PC-3 (cell line): ENCODE measurements around the gene SAPCD2. TPM values are rescaled to one million over a fixed set of nuclear protein-coding genes. Genes with fewer than 3 reads are reported as not detected.

Experiments used
- ATAC-seq: fragments of 200-7000 bp; cut with Tn5 transposase; 2 replicates; pipeline ENCODE4 v1.9.1; 2020; ENCODE audit warnings: mild to moderate bottlenecking, moderate library complexity
- BruUV-seq: library from RNA; stranded (reverse); fragments of 400-500 nt; replicated peaks from 2 replicates; lab custom pipeline; 2021; lab: Mats Ljungman, UMichigan
- CTCF ChIA-PET: fragments of 300-600 bp; sonication (Branson Sonifier 250); formaldehyde crosslinking; loops from one replicate; lab custom pipeline; 2022; ENCODE audit warnings: antibody characterized with exemption; lab: Charles Lee
- POLR2A ChIA-PET: fragments of 300-600 bp; sonication (Branson Sonifier 250); formaldehyde crosslinking; loops from one replicate; lab custom pipeline; 2022; ENCODE audit warnings: antibody characterized with exemption; ENCODE audit not compliant: unreplicated experiment; lab: Charles Lee
- DNase-seq: peaks from one replicate; pipeline ENCODE4 v3.0.0-alpha.2; 2015
- H2AFZ ChIP-seq: fragments of 300-600 bp; sonication (generic); 2 replicates; pipeline ENCODE4 v1.6.0; 2016; ENCODE audit warnings: antibody characterized with exemption, low read length
- H3F3A ChIP-seq: fragments of 300-600 bp; sonication (generic); one replicate; pipeline ENCODE4 v1.6.0; 2017; ENCODE audit warnings: antibody characterized with exemption, low read length, control low read depth, mild to moderate bottlenecking; ENCODE audit not compliant: unreplicated experiment
- H3K27ac ChIP-seq: fragments of 300-600 bp; sonication (generic); 2 replicates; pipeline ENCODE4 v1.5.1; 2016; ENCODE audit warnings: mild to moderate bottlenecking, low read length
- H3K27me3 ChIP-seq: fragments of 300-600 bp; sonication (generic); 2 replicates; pipeline ENCODE4 v1.6.1; 2016; ENCODE audit warnings: low read length, mixed read lengths
- H3K36me3 ChIP-seq: fragments of 300-600 bp; sonication (generic); 2 replicates; pipeline ENCODE4 v1.6.1; 2016; ENCODE audit warnings: low read depth, mixed run types, low read length, mixed read lengths
- H3K4me1 ChIP-seq: fragments of 300-600 bp; sonication (generic); 2 replicates; pipeline ENCODE4 v1.5.1; 2016; ENCODE audit warnings: low read length; ENCODE audit not compliant: insufficient read depth
- H3K4me2 ChIP-seq: fragments of 300-600 bp; sonication (generic); 2 replicates; pipeline ENCODE4 v1.6.0; 2016; ENCODE audit warnings: low read length
- H3K4me3 ChIP-seq: fragments of 300-600 bp; sonication (generic); 2 replicates; pipeline ENCODE4 v1.5.1; 2016; ENCODE audit warnings: mild to moderate bottlenecking, low read length, mixed read lengths
- H3K79me2 ChIP-seq: fragments of 300-600 bp; sonication (generic); 2 replicates; pipeline ENCODE4 v1.6.1; 2017; ENCODE audit warnings: low read length, mixed read lengths
- H3K9ac ChIP-seq: fragments of 300-600 bp; sonication (generic); 2 replicates; pipeline ENCODE4 v1.6.0; 2016; ENCODE audit warnings: mild to moderate bottlenecking, low read length
- H3K9me2 ChIP-seq: fragments of 300-600 bp; sonication (generic); replicated peaks from 2 replicates; pipeline ENCODE4 v1.6.1; 2016; ENCODE audit warnings: mixed run types, low read length, mixed read lengths
- H3K9me3 ChIP-seq: fragments of 300-600 bp; sonication (generic); 2 replicates; pipeline ENCODE4 v1.6.1; 2016; ENCODE audit warnings: low read length, mixed read lengths
- H4K20me1 ChIP-seq: fragments of 300-600 bp; sonication (generic); 2 replicates; pipeline ENCODE4 v1.6.1; 2016; ENCODE audit warnings: low read length, mixed read lengths
- EZH2 ChIP-seq: fragments of 300-600 bp; sonication (generic); IDR thresholded peaks from one replicate; pipeline ENCODE4 v1.6.1; 2017; ENCODE audit warnings: antibody characterized with exemption, mild to moderate bottlenecking, low read length; ENCODE audit not compliant: unreplicated experiment
- EZH2phosphoT487 ChIP-seq: fragments of 300-600 bp; sonication (generic); IDR thresholded peaks from 2 replicates; pipeline ENCODE4 v1.6.1; 2018; ENCODE audit warnings: mild to moderate bottlenecking, antibody characterized with exemption, low read length, borderline replicate concordance
- intact Hi-C: fragments of 100-400 bp; cut with micrococcal nuclease; formaldehyde crosslinking; loops from 2 replicates; pipeline ENCODE4 v1.9.0; 2023
- total RNA-seq: library from RNA; depleted of rRNA; stranded (reverse); fragments of >200 nt; gene quantifications from 2 replicates; pipeline ENCODE4 v1.2.3, GENCODE V29; 2014
- TF ChIP-seq, protein P1 (sequence below): fragments of 300-600 bp; sonication (generic); conservative IDR thresholded peaks from 2 replicates; pipeline ENCODE4 v1.5.1; 2017; ENCODE audit warnings: antibody characterized with exemption, low read depth, mild to moderate bottlenecking, low read length

Gene SAPCD2
- total RNA-seq, 1 experiment from 2014 or later: 98.4 TPM

GRCh38 chr9:137099231-137099630, 28.9 kb upstream of the SAPCD2 start:
- CTCF ChIA-PET: no interaction called here
- TF ChIP-seq, protein P1, sequence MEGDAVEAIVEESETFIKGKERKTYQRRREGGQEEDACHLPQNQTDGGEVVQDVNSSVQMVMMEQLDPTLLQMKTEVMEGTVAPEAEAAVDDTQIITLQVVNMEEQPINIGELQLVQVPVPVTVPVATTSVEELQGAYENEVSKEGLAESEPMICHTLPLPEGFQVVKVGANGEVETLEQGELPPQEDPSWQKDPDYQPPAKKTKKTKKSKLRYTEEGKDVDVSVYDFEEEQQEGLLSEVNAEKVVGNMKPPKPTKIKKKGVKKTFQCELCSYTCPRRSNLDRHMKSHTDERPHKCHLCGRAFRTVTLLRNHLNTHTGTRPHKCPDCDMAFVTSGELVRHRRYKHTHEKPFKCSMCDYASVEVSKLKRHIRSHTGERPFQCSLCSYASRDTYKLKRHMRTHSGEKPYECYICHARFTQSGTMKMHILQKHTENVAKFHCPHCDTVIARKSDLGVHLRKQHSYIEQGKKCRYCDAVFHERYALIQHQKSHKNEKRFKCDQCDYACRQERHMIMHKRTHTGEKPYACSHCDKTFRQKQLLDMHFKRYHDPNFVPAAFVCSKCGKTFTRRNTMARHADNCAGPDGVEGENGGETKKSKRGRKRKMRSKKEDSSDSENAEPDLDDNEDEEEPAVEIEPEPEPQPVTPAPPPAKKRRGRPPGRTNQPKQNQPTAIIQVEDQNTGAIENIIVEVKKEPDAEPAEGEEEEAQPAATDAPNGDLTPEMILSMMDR: no peak
- no peak for TF ChIP-seq EZH2
- TF ChIP-seq EZH2phosphoT487: no peak
- POLR2A ChIA-PET: no interaction called here

GRCh38 chr9:137097761-137098462, 27.6 kb upstream of the SAPCD2 start:
- H3K9me3 ChIP-seq: no peaks in the 10 kb centered on the region
- DNase-seq (no peak), ATAC-seq (no peak)
- H3K4me1 ChIP-seq: no peaks in the 10 kb centered on the region
- no peak for TF ChIP-seq EZH2
- no peak overlapping the region for H3K4me2 ChIP-seq
- BruUV-seq: no TSS peak
- no peaks in the 10 kb centered on the region for H3K79me2 ChIP-seq
- ChIA-PET CTCF (no interaction called here), POLR2A (no interaction called here)
- peaks cover 23% of the 10 kb centered on the region for H3K36me3 ChIP-seq
- no peaks in the 10 kb centered on the region for H3K9me2 ChIP-seq
- no peak overlapping the region for H3K4me3 ChIP-seq
- intact Hi-C loops: no loop called here
- no peak overlapping the region for H2AFZ ChIP-seq
- no peaks in the 10 kb centered on the region for H4K20me1 ChIP-seq
- no peaks in the 10 kb centered on the region for H3K27me3 ChIP-seq
- no peak overlapping the region for H3K9ac ChIP-seq
- no peak overlapping the region for H3K27ac ChIP-seq
- no peaks in the 10 kb centered on the region for H3F3A ChIP-seq

More at GRCh38 chr9:137099231-137099630, 28.9 kb upstream of the SAPCD2 start:
- Histone ChIP-seq H3K36me3 (peaks cover 34% of the 10 kb centered on the region), H3K4me2 (no peak overlapping the region), H3K27me3 (no peaks in the 10 kb centered on the region), H3K4me3 (no peak overlapping the region), H3K27ac (no peak overlapping the region), H3K79me2 (no peaks in the 10 kb centered on the region), H3K4me1 (no peaks in the 10 kb centered on the region), H2AFZ (no peak overlapping the region), H3F3A (no peaks in the 10 kb centered on the region), H3K9ac (no peak overlapping the region), H3K9me3 (no peaks in the 10 kb centered on the region), H3K9me2 (no peaks in the 10 kb centered on the region), H4K20me1 (no peaks in the 10 kb centered on the region)
- DNase-seq (no peak), ATAC-seq (no peak)
- no TSS peak for BruUV-seq
- intact Hi-C loops: no loop called here

DNA sequence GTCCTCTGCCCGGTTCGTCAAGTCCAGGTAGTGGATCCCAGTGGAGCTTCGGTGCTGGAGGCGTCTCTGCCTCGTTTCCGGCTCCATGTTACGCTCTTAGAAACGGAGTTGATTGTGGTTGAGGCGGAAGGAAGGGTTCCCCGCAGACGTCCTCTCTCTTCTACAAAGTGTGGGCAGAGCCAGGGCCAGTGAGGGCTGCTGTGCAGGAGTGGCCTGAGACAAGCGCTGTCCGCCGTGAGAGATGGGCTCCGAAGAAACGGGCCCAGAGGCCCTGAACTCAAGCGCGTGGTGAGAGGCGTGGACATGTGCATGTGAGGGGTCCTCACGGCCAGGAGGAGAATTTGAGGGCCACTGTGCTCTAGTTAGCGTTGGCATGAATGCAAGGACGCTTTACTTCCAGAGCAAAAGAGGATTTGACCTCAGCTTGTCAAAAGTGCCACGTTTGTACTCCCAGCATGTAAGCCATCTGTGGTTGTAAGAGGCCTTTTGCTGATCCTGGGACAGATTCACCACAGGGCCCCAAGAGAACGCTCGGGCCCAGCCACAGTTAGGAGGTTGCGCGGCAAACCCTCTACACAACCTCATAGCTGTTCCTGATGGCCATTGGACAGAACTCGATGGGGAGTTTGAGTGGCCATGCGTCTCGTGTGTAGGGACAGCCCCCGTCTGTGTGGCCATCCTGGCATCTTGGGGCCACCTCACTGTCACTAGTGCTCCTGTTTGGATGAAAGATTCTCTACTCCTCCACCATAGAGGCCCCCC, 26.6 kb upstream of the SAPCD2 start:
- intact Hi-C loops: no loop called here
- H3K4me3 ChIP-seq: no peak overlapping the region
- POLR2A ChIA-PET: no interaction called here
- ATAC-seq: no peak
- no peaks in the 10 kb centered on the region for H3F3A ChIP-seq
- no peaks in the 10 kb centered on the region for H3K9me2 ChIP-seq
- H3K79me2 ChIP-seq: no peaks in the 10 kb centered on the region
- H3K4me1 ChIP-seq: no peaks in the 10 kb centered on the region
- H3K36me3 ChIP-seq: peaks cover 14% of the 10 kb centered on the region
- H4K20me1 ChIP-seq: no peaks in the 10 kb centered on the region
- no peak overlapping the region for H3K27ac ChIP-seq
- CTCF ChIA-PET: no interaction called here
- no TSS peak for BruUV-seq
- H3K27me3 ChIP-seq: no peaks in the 10 kb centered on the region
- TF ChIP-seq EZH2 (no peak), EZH2phosphoT487 (no peak)
- TF ChIP-seq, protein P1: no peak
- H3K9me3 ChIP-seq: no peaks in the 10 kb centered on the region
- no peak overlapping the region for H3K4me2 ChIP-seq
- no peak for DNase-seq
- no peak overlapping the region for H3K9ac ChIP-seq
- H2AFZ ChIP-seq: no peak overlapping the region
